CD4-positive, alpha-beta memory T cell (primary cell): ENCODE measurements around the gene NRARP. TPM values are rescaled to one million over a fixed set of nuclear protein-coding genes. Genes with fewer than 3 reads are reported as not detected.
"Not testable (repeated sequence)": the region's sequence is repeated elsewhere in the genome, so short reads cannot be mapped to it uniquely, and the experiment has no call there.

Source experiments
- CTCF ChIA-PET: fragments of 350-600 bp; sonication (Branson Sonifier 250); formaldehyde crosslinking; loops from one replicate; lab custom pipeline; 2021; ENCODE audit warnings: inconsistent platforms; ENCODE audit not compliant: partially characterized antibody; lab: Charles Lee
- POLR2A ChIA-PET: fragments of 350-600 bp; sonication (Branson Sonifier 250); formaldehyde crosslinking; loops from one replicate; lab custom pipeline; 2021; ENCODE audit not compliant: partially characterized antibody; lab: Charles Lee
- DNase-seq, 5 donors: peaks; one replicate each; pipeline versions ENCODE4 v3.0.0 to v3.0.0-alpha.2; 2020 to 2022; ENCODE audit warnings: mixed read lengths in 1 of 5
- H3K27ac ChIP-seq: one replicate; pipeline ENCODE4 v1.7.0; 2013; ENCODE audit warnings: low read depth, low read length
- H3K27me3 ChIP-seq: 2 replicates; pipeline ENCODE4 v1.7.0; 2013; ENCODE audit warnings: mild to moderate bottlenecking, low read length, moderate library complexity; ENCODE audit not compliant: insufficient read depth
- H3K36me3 ChIP-seq: 2 replicates; pipeline ENCODE4 v1.7.0; 2013; ENCODE audit warnings: mild to moderate bottlenecking, low read length, moderate library complexity; ENCODE audit not compliant: insufficient read depth
- H3K4me1 ChIP-seq: 2 replicates; pipeline ENCODE4 v1.7.0; 2013; ENCODE audit warnings: mild to moderate bottlenecking, low read length, moderate library complexity; ENCODE audit not compliant: insufficient read depth
- H3K4me3 ChIP-seq, 2 donors: one replicate each; pipeline ENCODE4 v1.7.0; 2013; ENCODE audit warnings: low read length in 2 of 2, mild to moderate bottlenecking in 1 of 2
- H3K9me3 ChIP-seq, 2 donors: one replicate each; pipeline ENCODE4 v1.7.0; 2013; ENCODE audit warnings: low read length in 2 of 2, control low read depth in 1 of 2; ENCODE audit not compliant: control insufficient read depth in 1 of 2
- H3K27ac Mint-ChIP-seq, 7 donors: one replicate each; pipeline ENCODE4 v1.8.0; 2020 to 2021; ENCODE audit warnings: mixed read lengths in 7 of 7, mild to moderate bottlenecking in 6 of 7, inconsistent platforms in 3 of 7, moderate library complexity in 3 of 7
- H3K27me3 Mint-ChIP-seq, 2 donors: one replicate each; pipeline ENCODE4 v1.8.0; 2020 to 2021; ENCODE audit warnings: mixed read lengths in 2 of 2
- H3K36me3 Mint-ChIP-seq, 2 donors: one replicate each; pipeline ENCODE4 v1.8.0; 2020 to 2021; ENCODE audit warnings: mixed read lengths in 2 of 2, inconsistent platforms in 1 of 2, mild to moderate bottlenecking in 1 of 2
- H3K4me1 Mint-ChIP-seq, 4 donors: one replicate each; pipeline ENCODE4 v1.8.0; 2020 to 2021; ENCODE audit warnings: mixed read lengths in 4 of 4, mild to moderate bottlenecking in 1 of 4
- H3K4me3 Mint-ChIP-seq, 8 donors: one replicate each; pipeline ENCODE4 v1.8.0; 2020 to 2021; ENCODE audit warnings: mixed read lengths in 8 of 8, mild to moderate bottlenecking in 7 of 8, moderate library complexity in 6 of 8, inconsistent platforms in 3 of 8
- H3K9me3 Mint-ChIP-seq, 8 donors: one replicate each; pipeline ENCODE4 v1.8.0; 2020 to 2021; ENCODE audit warnings: mixed read lengths in 8 of 8, mild to moderate bottlenecking in 5 of 8, inconsistent platforms in 3 of 8, moderate library complexity in 1 of 8
- intact Hi-C: fragments of 100-400 bp; cut with micrococcal nuclease; formaldehyde crosslinking; loops from one replicate; pipeline ENCODE4 v1.15.1; 2023
- polyA plus RNA-seq, 2 donors: library from polyadenylated mRNA; unstranded; fragments of 300-500 nt; fragmentation: Illumina TruSeq; gene quantifications; one replicate each; pipeline ENCODE4 v1.2.3, GENCODE V29; 2021
- total RNA-seq, 2 experiments: library from RNA; stranded (reverse); gene quantifications; one replicate each; pipeline ENCODE4 v1.2.3, GENCODE V29; 2021

Gene NRARP
- total and polyA plus RNA-seq, 4 experiments from 2014 or later = 0.25 to 0.29 TPM; not detected in 2

DNA sequence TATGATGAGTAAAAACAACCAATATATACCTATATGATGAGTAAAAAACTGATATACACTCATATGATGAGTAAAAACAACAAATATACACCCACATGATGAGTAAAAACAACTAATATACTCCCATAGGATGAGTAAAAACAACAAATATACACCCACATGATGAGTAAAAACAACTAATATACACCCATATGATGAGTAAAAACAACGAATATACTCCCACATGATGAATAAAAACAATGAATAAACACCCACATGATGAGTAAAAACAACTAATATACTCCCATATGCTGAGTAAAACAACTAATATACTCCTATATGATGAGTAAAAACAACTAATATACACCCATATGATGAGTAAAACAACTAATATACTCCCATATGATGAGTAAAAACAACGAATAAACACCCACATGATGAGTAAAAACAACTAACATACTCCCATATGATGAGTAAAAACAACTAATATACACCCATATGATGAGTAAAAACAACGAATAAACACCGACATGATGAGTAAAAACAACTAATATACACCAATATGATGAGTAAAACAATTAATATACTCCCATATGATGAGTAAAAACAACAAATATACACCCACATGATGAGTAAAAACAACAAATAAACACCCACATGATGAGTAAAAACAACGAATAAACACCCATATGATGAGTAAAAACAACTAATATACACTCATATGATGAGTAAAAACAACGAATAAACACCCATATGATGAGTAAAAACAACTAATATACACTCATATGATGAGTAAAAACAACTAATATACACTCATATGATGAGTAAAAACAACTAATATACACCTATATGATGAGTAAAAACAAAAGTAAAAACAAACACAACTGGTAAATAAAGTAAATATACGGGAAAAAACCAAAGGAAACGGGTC lies 25.8 kb upstream of the NRARP start:
- H3K36me3 Mint-ChIP-seq, H3K9me3 ChIP-seq, H3K4me3 Mint-ChIP-seq, intact Hi-C loops, H3K27me3 ChIP-seq, H3K4me1 Mint-ChIP-seq, H3K4me3 ChIP-seq, H3K27ac ChIP-seq, POLR2A ChIA-PET, H3K36me3 ChIP-seq, CTCF ChIA-PET, H3K4me1 ChIP-seq: not testable (repeated sequence)
- peaks cover 26 to 29% of the 10 kb centered on the region in 2 donors for H3K27me3 Mint-ChIP-seq
- peak in 2 of 5 donors; percentile 23 to 65 for DNase-seq
- peak overlapping the region in 2 of 7 donors; percentile 42 to 74 for H3K27ac Mint-ChIP-seq
- H3K9me3 Mint-ChIP-seq = peaks cover 0 to 17% (median 6%) of the 10 kb centered on the region in 8 donors

DNA sequence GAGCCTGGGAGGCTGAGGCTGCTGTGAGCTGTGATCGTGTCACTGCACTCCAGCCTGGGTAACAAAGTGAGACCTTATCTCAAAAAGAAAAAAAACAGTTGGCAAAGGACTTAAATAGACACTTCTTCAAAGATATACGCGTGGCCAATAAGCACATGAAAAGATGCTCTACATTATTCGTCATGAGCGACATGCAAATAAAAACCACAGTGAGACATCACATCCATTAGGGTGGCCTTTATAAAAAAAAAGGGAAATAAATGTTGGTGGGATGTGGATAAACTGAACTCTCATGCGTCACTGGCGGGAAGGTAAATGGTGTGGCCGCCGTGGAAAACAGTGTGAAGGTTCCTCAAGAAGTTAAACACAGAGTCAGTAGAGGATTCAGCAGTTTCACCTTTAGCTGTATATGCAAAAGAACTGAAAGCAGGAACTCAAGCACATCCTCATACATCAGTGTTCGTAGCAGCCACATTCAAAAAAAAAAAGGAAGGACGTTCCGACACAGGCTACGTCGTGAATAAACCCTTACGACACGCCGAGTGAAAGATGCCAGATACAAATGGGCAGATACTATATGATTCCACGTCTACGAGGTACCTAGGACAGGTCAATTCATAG lies 24.5 kb upstream of the NRARP start:
- H3K27ac Mint-ChIP-seq = peak overlapping the region in 2 of 7 donors; percentile 46 to 74
- H3K36me3 ChIP-seq = no peaks in the 10 kb centered on the region
- H3K4me3 ChIP-seq = no peak overlapping the region
- ChIA-PET POLR2A (no interaction called here), CTCF (no interaction called here)
- no peaks in the 10 kb centered on the region for H3K36me3 Mint-ChIP-seq
- no peaks in the 10 kb centered on the region for H3K9me3 ChIP-seq
- peak overlapping the region in 4 of 8 donors; percentile 32 to 60 (median 56) for H3K4me3 Mint-ChIP-seq
- peaks cover 28 to 32% of the 10 kb centered on the region in 2 donors for H3K27me3 Mint-ChIP-seq
- peaks cover 0 to 9% (median 0%) of the 10 kb centered on the region in 4 donors for H3K4me1 Mint-ChIP-seq
- intact Hi-C loops = no loop called here
- no peak overlapping the region for H3K27ac ChIP-seq
- no peaks in the 10 kb centered on the region for H3K4me1 ChIP-seq
- peaks cover 6% of the 10 kb centered on the region for H3K27me3 ChIP-seq
- DNase-seq = no peak
- peaks cover 0 to 17% (median 6%) of the 10 kb centered on the region in 8 donors for H3K9me3 Mint-ChIP-seq

DNA sequence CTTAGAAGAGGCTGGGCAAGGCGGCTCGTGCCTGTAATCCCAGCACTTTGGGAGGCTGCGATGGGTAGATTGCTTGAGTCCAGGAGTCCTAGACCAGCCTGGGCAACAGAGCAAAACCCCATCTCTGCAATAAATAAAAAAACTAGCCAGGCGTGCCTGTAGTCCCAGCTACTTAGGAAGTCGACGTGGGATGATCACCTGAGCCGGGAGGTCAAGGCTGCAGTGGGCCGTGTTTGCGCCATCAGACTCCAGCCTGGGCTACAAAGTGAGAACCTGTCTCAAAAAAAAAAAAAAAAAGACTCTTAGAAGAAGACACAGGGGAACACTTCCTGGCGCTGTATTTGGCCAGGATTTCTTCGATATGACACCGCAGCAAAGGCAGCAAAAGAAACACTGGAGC lies 23.7 kb upstream of the NRARP start:
- no peaks in the 10 kb centered on the region for H3K36me3 Mint-ChIP-seq
- H3K27ac Mint-ChIP-seq = peak overlapping the region in 1 of 7 donors; percentile 74
- peaks cover 6% of the 10 kb centered on the region for H3K27me3 ChIP-seq
- ChIA-PET CTCF (no interaction called here), POLR2A (no interaction called here)
- H3K4me1 Mint-ChIP-seq = peaks cover 0 to 9% (median 0%) of the 10 kb centered on the region in 4 donors
- H3K4me3 Mint-ChIP-seq = no peak overlapping the region
- intact Hi-C loops = no loop called here
- no peak overlapping the region for H3K27ac ChIP-seq
- peaks cover 28 to 32% of the 10 kb centered on the region in 2 donors for H3K27me3 Mint-ChIP-seq
- no peak for DNase-seq
- H3K36me3 ChIP-seq = no peaks in the 10 kb centered on the region
- H3K4me1 ChIP-seq = peaks cover 4% of the 10 kb centered on the region
- H3K4me3 ChIP-seq = no peak overlapping the region
- H3K9me3 ChIP-seq = no peaks in the 10 kb centered on the region
- H3K9me3 Mint-ChIP-seq = peaks cover 0 to 17% (median 6%) of the 10 kb centered on the region in 8 donors

DNA sequence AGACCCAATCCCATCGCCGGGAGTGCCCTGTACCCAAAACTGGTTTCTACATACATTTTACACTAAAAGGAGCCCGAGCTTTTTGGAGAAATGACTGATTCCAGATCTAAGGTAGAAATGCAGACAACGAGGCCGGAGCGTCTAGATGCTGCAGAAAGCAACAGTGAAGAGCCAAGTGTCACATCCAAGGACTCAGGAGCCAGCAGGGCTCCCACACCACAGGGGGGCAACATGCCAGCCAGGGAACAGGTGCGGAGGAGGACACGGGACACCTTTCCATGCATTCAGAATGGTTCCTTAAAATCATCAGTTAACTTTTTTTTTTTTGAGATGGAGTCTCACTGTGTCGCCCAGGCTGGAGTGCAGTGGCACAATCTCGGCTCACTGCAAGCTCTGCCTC lies 23.1 kb upstream of the NRARP start:
- Histone ChIP-seq H3K27ac (no peak overlapping the region), H3K9me3 (no peaks in the 10 kb centered on the region), H3K36me3 (no peaks in the 10 kb centered on the region), H3K4me1 (peaks cover 10% of the 10 kb centered on the region), H3K27me3 (peaks cover 6% of the 10 kb centered on the region), H3K4me3 (no peak overlapping the region)
- ChIA-PET CTCF (no interaction called here), POLR2A (no interaction called here)
- peaks cover 0 to 13% (median 4%) of the 10 kb centered on the region in 4 donors for H3K4me1 Mint-ChIP-seq
- intact Hi-C loops = no loop called here
- H3K36me3 Mint-ChIP-seq = no peaks in the 10 kb centered on the region
- H3K27me3 Mint-ChIP-seq = peaks cover 28 to 32% of the 10 kb centered on the region in 2 donors
- peaks cover 0 to 13% (median 6%) of the 10 kb centered on the region in 8 donors for H3K9me3 Mint-ChIP-seq
- no peak overlapping the region for H3K27ac Mint-ChIP-seq
- no peak for DNase-seq
- H3K4me3 Mint-ChIP-seq = no peak overlapping the region

DNA sequence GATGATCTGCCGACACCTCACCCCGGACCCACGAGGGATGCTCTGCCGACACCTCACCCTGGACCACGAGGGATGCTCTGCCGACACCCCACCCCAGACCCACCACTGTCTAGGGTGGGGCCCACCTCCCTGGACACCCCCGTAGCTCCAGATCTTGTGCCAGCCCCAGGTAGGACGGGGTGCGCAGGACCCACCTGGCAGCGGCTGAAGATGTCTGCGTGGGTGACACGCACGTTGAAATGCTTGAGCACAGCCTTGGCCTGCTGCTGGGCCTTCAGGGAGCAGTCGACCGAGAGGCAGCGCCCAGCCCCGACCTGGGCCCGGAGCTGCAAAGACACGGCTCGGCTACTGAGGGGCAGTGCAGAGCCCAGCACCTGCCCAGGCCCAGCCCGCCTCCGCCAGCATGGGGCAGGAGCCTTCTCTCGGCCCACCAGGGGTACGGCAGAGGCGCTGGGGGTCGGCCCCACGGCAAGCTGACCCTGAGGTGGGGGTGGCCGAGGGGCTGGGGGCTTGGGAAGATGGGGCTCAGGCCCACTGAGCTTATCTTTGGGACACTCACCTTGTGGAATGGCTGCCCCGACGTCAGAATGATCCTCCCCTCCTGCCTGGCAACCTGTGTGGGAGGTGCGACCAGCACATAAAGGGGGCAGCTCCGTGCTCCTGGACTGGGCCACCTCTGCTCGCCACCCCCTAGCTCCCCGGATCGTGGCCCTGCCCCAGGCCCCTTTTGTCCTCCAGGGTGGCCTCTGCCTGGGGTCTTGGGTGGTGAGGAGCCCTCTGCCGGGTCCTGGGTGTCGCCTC lies 21.7 kb upstream of the NRARP start:
- Mint-ChIP-seq H3K9me3 (peaks cover 0 to 13% (median 6%) of the 10 kb centered on the region in 8 donors), H3K4me1 (peaks cover 0 to 13% (median 4%) of the 10 kb centered on the region in 4 donors), H3K4me3 (no peak overlapping the region), H3K27me3 (peaks cover 28 to 32% of the 10 kb centered on the region in 2 donors), H3K27ac (no peak overlapping the region), H3K36me3 (no peaks in the 10 kb centered on the region)
- H3K36me3 ChIP-seq = no peaks in the 10 kb centered on the region
- intact Hi-C loops = no loop called here
- ChIA-PET CTCF (no interaction called here), POLR2A (no interaction called here)
- H3K4me3 ChIP-seq = no peak overlapping the region
- H3K4me1 ChIP-seq = peaks cover 10% of the 10 kb centered on the region
- no peak overlapping the region for H3K27ac ChIP-seq
- H3K9me3 ChIP-seq = no peaks in the 10 kb centered on the region
- H3K27me3 ChIP-seq = peaks cover 6% of the 10 kb centered on the region
- no peak for DNase-seq

DNA sequence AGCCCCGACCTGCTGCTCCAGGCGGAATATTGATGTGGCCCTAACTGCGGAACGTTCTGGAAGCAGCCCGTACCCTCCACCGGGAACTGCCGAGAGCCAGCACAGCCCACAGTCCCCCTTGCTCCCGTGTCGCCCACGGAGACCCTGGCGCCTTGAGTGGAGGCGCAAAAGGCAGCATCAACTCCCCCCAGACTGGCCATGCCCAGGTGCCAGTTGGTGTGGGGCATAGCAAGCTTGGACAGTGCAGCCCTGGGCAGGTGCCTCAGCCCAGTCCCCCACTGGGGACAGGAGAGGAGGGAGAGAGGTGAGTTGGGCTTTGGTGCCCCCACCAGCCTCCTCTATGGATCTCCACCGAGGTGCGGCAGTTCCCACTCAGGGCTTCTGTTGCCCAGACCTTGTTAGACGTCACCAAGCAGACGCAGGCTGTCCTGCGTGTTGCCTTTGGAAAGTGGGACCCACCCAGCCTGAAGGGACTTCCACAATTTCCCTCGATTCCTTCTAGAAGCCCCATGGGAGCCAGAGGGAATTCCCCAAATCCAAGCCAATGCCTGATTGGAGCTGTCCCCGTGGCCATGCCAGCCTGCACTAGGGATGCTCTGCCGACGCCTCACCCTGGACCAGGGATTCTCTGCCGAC lies 19.8 kb upstream of the NRARP start:
- no peak overlapping the region for H3K4me3 ChIP-seq
- H3K4me3 Mint-ChIP-seq = no peak overlapping the region

More for the DNA sequence above, 19.8 kb upstream of the NRARP start:
- peaks cover 0 to 12% (median 4%) of the 10 kb centered on the region in 4 donors for H3K4me1 Mint-ChIP-seq
- ChIA-PET POLR2A (no interaction called here), CTCF (interaction anchor here (1.5 kb wide), 1 partner anchor 85 kb away, joined by 3 read pairs; no protein-coding TSS in a partner anchor)
- no peak for DNase-seq
- intact Hi-C loops = no loop called here
- no peaks in the 10 kb centered on the region for H3K9me3 ChIP-seq
- H3K9me3 Mint-ChIP-seq = peaks cover 0 to 3% (median 0%) of the 10 kb centered on the region in 8 donors
- no peaks in the 10 kb centered on the region for H3K27me3 ChIP-seq
- H3K4me1 ChIP-seq = peaks cover 10% of the 10 kb centered on the region
- no peaks in the 10 kb centered on the region for H3K36me3 ChIP-seq
- peaks cover 20 to 21% of the 10 kb centered on the region in 2 donors for H3K27me3 Mint-ChIP-seq
- H3K27ac Mint-ChIP-seq = no peak overlapping the region
- no peaks in the 10 kb centered on the region for H3K36me3 Mint-ChIP-seq
- H3K27ac ChIP-seq = no peak overlapping the region
